Measurements from ENCODE around the gene CNTNAP2. TPM values are rescaled to one million over a fixed set of nuclear protein-coding genes. Genes with fewer than 3 reads are reported as not detected.

CNTNAP2 gene
- polyA plus RNA-seq, 2 donors, result 0.41 to 0.48 TPM

DNA sequence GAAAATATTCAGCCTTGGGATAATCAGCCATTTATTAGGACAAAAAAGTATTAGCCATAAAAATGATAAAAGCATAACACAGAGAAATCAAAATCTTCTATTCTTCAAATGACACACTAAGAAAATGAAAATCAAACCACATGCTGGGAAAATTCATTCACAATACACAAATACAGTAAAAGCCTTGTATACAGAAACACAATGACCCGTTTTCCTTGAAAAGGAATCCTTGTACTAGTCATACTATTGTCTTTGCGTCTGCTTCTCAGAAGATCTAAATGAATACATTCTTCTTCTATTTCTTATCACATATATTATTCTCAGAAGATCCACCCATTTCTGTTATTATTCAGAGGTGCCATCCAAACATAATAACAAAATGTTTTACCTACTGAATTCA, 749.1 kb downstream of the CNTNAP2 start:
- Histone ChIP-seq H3K36me3 (ENCODE audit: control insufficient read depth in 2 of 2, insufficient read depth in 2 of 2, low read length in 1 of 2) (no peaks in the 10 kb centered on the region), H3K27ac (ENCODE audit: low read depth in 2 of 2, low read length in 1 of 2) (no peak overlapping the region), H3K4me3 (ENCODE audit: low read depth in 1 of 2, low read length in 2 of 2) (no peak overlapping the region), H3K9me3 (ENCODE audit: control insufficient read depth in 2 of 2, insufficient read depth in 1 of 2, low read depth in 1 of 2, low read length in 1 of 2) (no peaks in the 10 kb centered on the region), H3K27me3 (ENCODE audit: control insufficient read depth in 1 of 2, insufficient read depth in 2 of 2, low read length in 2 of 2) (no peaks in the 10 kb centered on the region), H3K4me1 (ENCODE audit: control insufficient read depth in 2 of 2, insufficient read depth in 2 of 2, low read length in 1 of 2) (no peaks in the 10 kb centered on the region)
- 64 to 71% methylated on average over 2 of the region's 2 CpGs for WGBS, 2 donors

DNA sequence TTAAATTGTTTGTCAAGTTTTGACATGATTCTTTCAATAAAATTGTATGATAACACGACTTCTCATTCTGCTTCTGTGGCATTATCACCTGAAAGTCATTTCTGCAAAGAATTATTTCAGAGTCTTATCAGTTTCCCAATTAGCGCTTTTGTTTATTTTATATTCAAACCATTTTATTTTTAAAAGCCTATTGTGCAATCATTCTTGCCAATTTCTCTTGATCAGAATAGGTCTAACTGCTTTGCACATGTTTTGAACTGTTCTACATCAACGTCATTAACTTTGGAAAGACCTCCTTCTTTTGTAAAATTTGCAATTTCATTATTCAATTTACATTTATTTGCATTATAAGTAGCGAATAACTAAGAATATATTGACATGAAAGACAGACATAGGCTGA, 758.1 kb downstream of the CNTNAP2 start:
- no peaks in the 10 kb centered on the region for H3K36me3 ChIP-seq (ENCODE audit: control insufficient read depth in 2 of 2, insufficient read depth in 2 of 2, low read length in 1 of 2)
- H3K27ac ChIP-seq (ENCODE audit: low read depth in 2 of 2, low read length in 1 of 2), result no peak overlapping the region
- no peaks in the 10 kb centered on the region for H3K4me1 ChIP-seq (ENCODE audit: control insufficient read depth in 2 of 2, insufficient read depth in 2 of 2, low read length in 1 of 2)
- WGBS, 2 donors, result 73 to 79% methylated on average over 4 of the region's 4 CpGs
- no peaks in the 10 kb centered on the region for H3K27me3 ChIP-seq (ENCODE audit: control insufficient read depth in 1 of 2, insufficient read depth in 2 of 2, low read length in 2 of 2)
- no peaks in the 10 kb centered on the region for H3K9me3 ChIP-seq (ENCODE audit: control insufficient read depth in 2 of 2, insufficient read depth in 1 of 2, low read depth in 1 of 2, low read length in 1 of 2)
- H3K4me3 ChIP-seq (ENCODE audit: low read depth in 1 of 2, low read length in 2 of 2), result no peak overlapping the region

DNA sequence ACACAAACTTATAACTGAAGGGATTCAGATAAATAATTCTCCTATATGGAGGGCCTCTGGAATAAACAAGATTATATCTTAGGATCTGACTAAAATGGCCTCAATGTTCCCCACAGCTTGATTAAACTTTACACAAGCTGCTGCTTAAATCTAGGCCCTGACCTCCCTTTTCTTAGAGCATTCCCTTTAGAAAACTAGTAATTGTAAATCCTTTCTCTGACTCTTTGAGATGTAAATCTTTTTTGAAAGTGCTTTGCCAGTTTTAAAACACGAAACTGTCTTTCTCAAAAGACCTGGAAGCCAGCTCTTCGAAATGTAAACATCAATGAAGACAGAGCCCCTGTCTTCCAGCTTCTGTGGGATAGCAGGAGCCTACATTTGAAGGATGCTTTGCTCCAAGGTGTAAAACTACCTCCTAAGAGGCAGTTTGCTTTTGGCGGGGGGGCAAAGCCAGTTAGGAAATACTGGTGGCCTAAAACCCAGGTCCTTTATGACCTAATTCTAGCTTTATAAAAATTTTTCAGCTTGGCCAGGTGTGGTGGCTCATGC, 758.7 kb downstream of the CNTNAP2 start:
- H3K36me3 ChIP-seq (ENCODE audit: control insufficient read depth in 2 of 2, insufficient read depth in 2 of 2, low read length in 1 of 2), result no peaks in the 10 kb centered on the region
- H3K27me3 ChIP-seq (ENCODE audit: control insufficient read depth in 1 of 2, insufficient read depth in 2 of 2, low read length in 2 of 2), result no peaks in the 10 kb centered on the region
- 58 to 62% methylated on average over 3 of the region's 3 CpGs for WGBS, 2 donors

DNA sequence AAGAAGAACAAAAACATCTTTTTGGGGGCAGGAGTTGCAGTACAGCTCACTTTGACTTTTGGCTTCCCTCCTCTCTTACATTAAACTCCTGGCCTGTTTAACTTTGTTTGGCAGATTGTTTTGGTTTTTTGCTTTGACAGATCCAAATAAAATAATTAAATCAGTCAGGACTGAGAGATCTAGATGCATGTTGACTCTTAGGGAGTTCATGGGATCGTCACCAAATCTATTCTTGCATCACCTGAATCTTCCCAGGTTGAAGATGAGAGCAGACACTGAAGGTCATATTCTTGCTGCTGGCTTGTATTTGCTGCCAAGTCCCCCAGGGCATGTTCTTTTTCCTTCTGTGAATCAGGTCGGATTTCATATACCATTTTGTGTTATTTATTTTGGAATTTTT, 759.4 kb downstream of the CNTNAP2 start:
- Histone ChIP-seq H3K27ac (ENCODE audit: low read depth in 2 of 2, low read length in 1 of 2) (no peak overlapping the region), H3K9me3 (ENCODE audit: control insufficient read depth in 2 of 2, insufficient read depth in 1 of 2, low read depth in 1 of 2, low read length in 1 of 2) (no peaks in the 10 kb centered on the region), H3K36me3 (ENCODE audit: control insufficient read depth in 2 of 2, insufficient read depth in 2 of 2, low read length in 1 of 2) (no peaks in the 10 kb centered on the region), H3K4me1 (ENCODE audit: control insufficient read depth in 2 of 2, insufficient read depth in 2 of 2, low read length in 1 of 2) (no peaks in the 10 kb centered on the region), H3K27me3 (ENCODE audit: control insufficient read depth in 1 of 2, insufficient read depth in 2 of 2, low read length in 2 of 2) (no peaks in the 10 kb centered on the region), H3K4me3 (ENCODE audit: low read depth in 1 of 2, low read length in 2 of 2) (no peak overlapping the region)
- WGBS, 2 donors, result 24 to 43% methylated on average over 2 of the region's 2 CpGs

More for the DNA sequence above, 758.7 kb downstream of the CNTNAP2 start:
- Histone ChIP-seq H3K27ac (ENCODE audit: low read depth in 2 of 2, low read length in 1 of 2) (no peak overlapping the region), H3K9me3 (ENCODE audit: control insufficient read depth in 2 of 2, insufficient read depth in 1 of 2, low read depth in 1 of 2, low read length in 1 of 2) (no peaks in the 10 kb centered on the region), H3K4me3 (ENCODE audit: low read depth in 1 of 2, low read length in 2 of 2) (no peak overlapping the region), H3K4me1 (ENCODE audit: control insufficient read depth in 2 of 2, insufficient read depth in 2 of 2, low read length in 1 of 2) (no peaks in the 10 kb centered on the region)

DNA sequence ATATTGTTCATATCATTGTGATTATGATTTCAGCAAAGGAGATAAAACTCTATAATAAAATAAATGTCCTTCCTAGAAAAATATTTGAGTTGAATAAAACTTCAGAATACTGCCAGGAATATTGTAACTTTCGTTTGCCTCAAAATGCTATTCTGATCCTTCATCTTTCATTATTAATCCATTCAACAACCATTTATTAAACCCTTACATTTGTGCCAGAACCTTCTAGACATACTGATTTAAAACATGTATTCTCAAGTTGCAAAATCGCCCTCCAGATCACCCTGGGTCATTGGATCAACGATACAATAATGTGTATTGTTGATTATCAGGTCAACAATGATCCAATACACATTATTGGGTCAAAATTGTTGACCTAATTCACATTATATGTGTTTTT, 759.8 kb downstream of the CNTNAP2 start:
- H3K27ac ChIP-seq (ENCODE audit: low read depth in 2 of 2, low read length in 1 of 2), result no peak overlapping the region
- H3K4me3 ChIP-seq (ENCODE audit: low read depth in 1 of 2, low read length in 2 of 2), result no peak overlapping the region
- no peaks in the 10 kb centered on the region for H3K4me1 ChIP-seq (ENCODE audit: control insufficient read depth in 2 of 2, insufficient read depth in 2 of 2, low read length in 1 of 2)
- H3K27me3 ChIP-seq (ENCODE audit: control insufficient read depth in 1 of 2, insufficient read depth in 2 of 2, low read length in 2 of 2), result no peaks in the 10 kb centered on the region
- H3K36me3 ChIP-seq (ENCODE audit: control insufficient read depth in 2 of 2, insufficient read depth in 2 of 2, low read length in 1 of 2), result no peaks in the 10 kb centered on the region
- no peaks in the 10 kb centered on the region for H3K9me3 ChIP-seq (ENCODE audit: control insufficient read depth in 2 of 2, insufficient read depth in 1 of 2, low read depth in 1 of 2, low read length in 1 of 2)
- 26 to 28% methylated on average over 3 of the region's 3 CpGs for WGBS, 2 donors

DNA sequence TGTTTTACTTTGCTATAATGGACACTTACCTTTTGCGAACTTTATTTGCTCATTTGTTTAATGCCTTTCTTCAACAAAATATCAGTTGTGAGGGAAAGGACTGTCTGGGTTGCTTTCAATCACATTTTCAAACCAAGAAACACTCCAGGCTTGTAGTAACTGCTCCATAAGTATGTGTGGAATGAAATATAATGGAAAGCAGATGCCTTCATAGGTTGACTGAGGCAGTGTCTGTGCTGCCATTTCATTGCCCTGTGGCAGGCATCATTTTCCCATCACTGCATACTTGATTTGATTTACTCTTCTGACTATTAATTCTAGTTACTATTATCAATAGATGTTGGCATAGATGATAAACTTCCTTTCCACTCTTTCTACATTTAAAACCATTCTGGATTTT, 762.3 kb downstream of the CNTNAP2 start:
- Histone ChIP-seq H3K27ac (ENCODE audit: low read depth in 2 of 2, low read length in 1 of 2) (no peak overlapping the region), H3K4me3 (ENCODE audit: low read depth in 1 of 2, low read length in 2 of 2) (no peak overlapping the region), H3K9me3 (ENCODE audit: control insufficient read depth in 2 of 2, insufficient read depth in 1 of 2, low read depth in 1 of 2, low read length in 1 of 2) (no peaks in the 10 kb centered on the region), H3K4me1 (ENCODE audit: control insufficient read depth in 2 of 2, insufficient read depth in 2 of 2, low read length in 1 of 2) (no peaks in the 10 kb centered on the region), H3K27me3 (ENCODE audit: control insufficient read depth in 1 of 2, insufficient read depth in 2 of 2, low read length in 2 of 2) (no peaks in the 10 kb centered on the region), H3K36me3 (ENCODE audit: control insufficient read depth in 2 of 2, insufficient read depth in 2 of 2, low read length in 1 of 2) (no peaks in the 10 kb centered on the region)
- 94 to 97% methylated on average over 1 of the region's 1 CpG for WGBS, 2 donors

DNA sequence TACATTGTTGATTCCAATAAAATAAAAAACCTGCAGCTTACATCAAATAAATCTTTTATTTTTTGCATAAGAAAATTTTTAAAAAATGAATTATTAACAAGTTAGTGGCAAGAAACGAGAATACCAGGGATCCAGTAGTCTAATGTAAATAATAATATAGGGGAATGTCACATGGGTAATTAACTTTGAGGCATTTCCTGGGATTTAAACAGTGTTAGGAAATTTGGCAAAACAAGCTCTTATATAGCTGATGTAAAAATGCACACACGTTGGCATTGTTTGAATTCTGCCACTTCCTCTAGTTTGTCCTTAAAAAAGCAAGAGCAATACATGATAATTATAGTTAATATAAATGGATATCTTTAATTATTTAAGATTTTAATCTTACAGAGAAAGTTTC, 768.6 kb downstream of the CNTNAP2 start:
- H3K4me1 ChIP-seq (ENCODE audit: control insufficient read depth in 2 of 2, insufficient read depth in 2 of 2, low read length in 1 of 2), result no peaks in the 10 kb centered on the region

DNA sequence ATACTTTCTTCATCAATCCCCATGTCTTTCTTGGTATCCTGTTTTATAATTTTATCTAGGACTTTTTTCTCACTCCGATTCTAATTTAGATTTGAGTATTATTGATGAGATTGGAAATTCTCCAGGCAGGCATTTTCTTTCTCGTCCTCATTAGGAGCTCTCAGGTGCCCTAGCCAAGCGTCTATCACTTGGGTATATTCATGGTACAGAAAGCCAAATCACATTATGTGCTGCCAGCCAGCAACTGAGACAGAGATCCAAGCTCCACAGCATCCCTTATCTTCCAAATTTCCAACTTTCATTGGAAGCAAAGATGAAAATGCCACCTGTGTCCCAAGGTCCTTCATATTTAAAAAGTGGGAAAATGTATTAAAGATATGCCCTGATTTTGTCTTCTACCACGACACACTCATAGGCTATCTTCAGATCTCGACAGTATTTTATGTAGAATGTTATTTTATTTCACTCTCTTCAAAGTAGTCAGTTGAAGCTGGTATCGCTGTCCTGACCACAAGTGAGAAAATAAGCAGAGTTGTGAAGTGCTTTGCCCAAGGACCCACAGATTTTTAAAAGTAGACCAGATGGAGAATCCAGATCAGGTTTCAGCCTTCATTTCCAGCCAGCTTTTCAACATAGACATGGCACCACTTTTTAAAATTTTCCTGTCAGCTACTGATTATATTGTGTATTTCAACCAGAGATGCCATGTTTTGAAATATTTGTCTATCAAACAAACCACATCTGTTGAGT, 773.4 kb downstream of the CNTNAP2 start:
- no peak overlapping the region for H3K4me3 ChIP-seq (ENCODE audit: low read depth in 1 of 2, low read length in 2 of 2)
- H3K27me3 ChIP-seq (ENCODE audit: control insufficient read depth in 1 of 2, insufficient read depth in 2 of 2, low read length in 2 of 2), result no peaks in the 10 kb centered on the region
- no peaks in the 10 kb centered on the region for H3K36me3 ChIP-seq (ENCODE audit: control insufficient read depth in 2 of 2, insufficient read depth in 2 of 2, low read length in 1 of 2)
- WGBS, 2 donors, result 78 to 82% methylated on average over 6 of the region's 6 CpGs
- no peaks in the 10 kb centered on the region for H3K4me1 ChIP-seq (ENCODE audit: control insufficient read depth in 2 of 2, insufficient read depth in 2 of 2, low read length in 1 of 2)
- no peak overlapping the region for H3K27ac ChIP-seq (ENCODE audit: low read depth in 2 of 2, low read length in 1 of 2)
- no peaks in the 10 kb centered on the region for H3K9me3 ChIP-seq (ENCODE audit: control insufficient read depth in 2 of 2, insufficient read depth in 1 of 2, low read depth in 1 of 2, low read length in 1 of 2)

More for the DNA sequence above, 768.6 kb downstream of the CNTNAP2 start:
- no peak overlapping the region for H3K4me3 ChIP-seq (ENCODE audit: low read depth in 1 of 2, low read length in 2 of 2)
- H3K36me3 ChIP-seq (ENCODE audit: control insufficient read depth in 2 of 2, insufficient read depth in 2 of 2, low read length in 1 of 2), result no peaks in the 10 kb centered on the region
- no peaks in the 10 kb centered on the region for H3K9me3 ChIP-seq (ENCODE audit: control insufficient read depth in 2 of 2, insufficient read depth in 1 of 2, low read depth in 1 of 2, low read length in 1 of 2)
- no peaks in the 10 kb centered on the region for H3K27me3 ChIP-seq (ENCODE audit: control insufficient read depth in 1 of 2, insufficient read depth in 2 of 2, low read length in 2 of 2)
- 19 to 36% methylated on average over 2 of the region's 2 CpGs for WGBS, 2 donors
- H3K27ac ChIP-seq (ENCODE audit: low read depth in 2 of 2, low read length in 1 of 2), result no peak overlapping the region

DNA sequence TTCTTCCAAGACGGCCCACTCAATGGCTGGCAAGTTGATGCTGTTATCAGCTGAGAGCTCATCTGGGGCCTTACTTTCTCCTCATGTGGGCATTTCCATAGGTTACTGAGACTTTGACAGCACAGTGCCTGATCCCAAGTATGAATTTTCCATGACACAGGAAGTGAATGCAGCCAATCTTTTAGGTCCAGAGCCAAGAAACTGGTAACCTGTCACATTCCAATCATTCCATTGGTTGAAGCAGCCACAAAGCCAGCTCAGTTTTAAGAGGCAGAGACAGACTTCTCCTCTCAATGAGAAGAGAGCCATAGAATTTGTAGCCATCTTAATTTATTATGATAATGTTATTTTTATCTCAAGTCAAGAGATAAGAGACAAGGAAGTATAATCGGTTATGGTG, 775.5 kb downstream of the CNTNAP2 start:
- Histone ChIP-seq H3K9me3 (ENCODE audit: control insufficient read depth in 2 of 2, insufficient read depth in 1 of 2, low read depth in 1 of 2, low read length in 1 of 2) (no peaks in the 10 kb centered on the region), H3K4me1 (ENCODE audit: control insufficient read depth in 2 of 2, insufficient read depth in 2 of 2, low read length in 1 of 2) (no peaks in the 10 kb centered on the region), H3K4me3 (ENCODE audit: low read depth in 1 of 2, low read length in 2 of 2) (no peak overlapping the region), H3K27me3 (ENCODE audit: control insufficient read depth in 1 of 2, insufficient read depth in 2 of 2, low read length in 2 of 2) (no peaks in the 10 kb centered on the region), H3K27ac (ENCODE audit: low read depth in 2 of 2, low read length in 1 of 2) (no peak overlapping the region), H3K36me3 (ENCODE audit: control insufficient read depth in 2 of 2, insufficient read depth in 2 of 2, low read length in 1 of 2) (no peaks in the 10 kb centered on the region)
- 59 to 72% methylated on average over 2 of the region's 2 CpGs for WGBS, 2 donors

DNA sequence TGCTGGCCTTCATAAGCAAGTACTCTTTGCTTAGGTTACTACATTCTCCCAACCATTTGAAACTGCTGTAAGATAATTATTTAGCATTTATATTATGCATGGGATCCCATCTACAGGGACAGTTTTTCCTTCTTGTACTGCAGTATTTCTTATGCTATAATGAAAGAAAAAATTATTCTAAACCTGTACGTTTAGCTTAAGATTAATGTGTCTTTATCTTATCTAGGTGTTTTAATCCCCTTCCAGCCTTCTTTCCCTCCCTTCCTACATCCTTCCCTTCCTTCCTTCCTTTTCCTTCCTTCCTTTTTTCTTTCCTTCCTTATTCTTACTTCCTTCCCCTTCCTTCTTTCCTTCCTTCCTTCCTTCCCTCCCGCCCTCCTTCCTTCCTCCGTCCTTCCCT, 778.3 kb downstream of the CNTNAP2 start:
- H3K9me3 ChIP-seq (ENCODE audit: control insufficient read depth in 2 of 2, insufficient read depth in 1 of 2, low read depth in 1 of 2, low read length in 1 of 2), result no peaks in the 10 kb centered on the region
- no peak overlapping the region for H3K4me3 ChIP-seq (ENCODE audit: low read depth in 1 of 2, low read length in 2 of 2)
- 87 to 90% methylated on average over 3 of the region's 3 CpGs for WGBS, 2 donors
- no peaks in the 10 kb centered on the region for H3K27me3 ChIP-seq (ENCODE audit: control insufficient read depth in 1 of 2, insufficient read depth in 2 of 2, low read length in 2 of 2)
- no peak overlapping the region for H3K27ac ChIP-seq (ENCODE audit: low read depth in 2 of 2, low read length in 1 of 2)
- H3K4me1 ChIP-seq (ENCODE audit: control insufficient read depth in 2 of 2, insufficient read depth in 2 of 2, low read length in 1 of 2), result no peaks in the 10 kb centered on the region
- H3K36me3 ChIP-seq (ENCODE audit: control insufficient read depth in 2 of 2, insufficient read depth in 2 of 2, low read length in 1 of 2), result no peaks in the 10 kb centered on the region
